WTC11 (cell line): ENCODE measurements around the gene GLG1.
"Not testable (repeated sequence)": the region's sequence is repeated elsewhere in the genome, so short reads cannot be mapped to it uniquely, and the experiment has no call there.

ENCODE experiments used
- CBFB ChIP-seq: sonication (generic); formaldehyde crosslinking; IDR thresholded peaks from 2 replicates; pipeline ENCODE4 v1.8.1; 2022; ENCODE audit warnings: mild to moderate bottlenecking, low read depth, missing genetic modification reagents
- ETV6 ChIP-seq: sonication (generic); formaldehyde crosslinking; IDR thresholded peaks from 2 replicates; pipeline ENCODE4 v1.8.1; 2022; ENCODE audit warnings: mild to moderate bottlenecking, missing genetic modification reagents
- GABPB1 ChIP-seq: sonication (generic); formaldehyde crosslinking; IDR thresholded peaks from 2 replicates; pipeline ENCODE4 v1.8.1; 2023; ENCODE audit warnings: mild to moderate bottlenecking, missing genetic modification reagents
- NFE2L1 ChIP-seq: sonication (generic); formaldehyde crosslinking; IDR thresholded peaks from 2 replicates; pipeline ENCODE4 v1.8.1; 2023; ENCODE audit warnings: missing genetic modification reagents
- TCF7 ChIP-seq: sonication (generic); formaldehyde crosslinking; IDR thresholded peaks from 2 replicates; pipeline ENCODE4 v1.8.0; 2022; ENCODE audit warnings: mild to moderate bottlenecking, low read depth, missing genetic modification reagents, moderate library complexity
- TP53 ChIP-seq: sonication (generic); formaldehyde crosslinking; IDR thresholded peaks from 2 replicates; pipeline ENCODE4 v1.8.1; 2023; ENCODE audit warnings: mild to moderate bottlenecking, missing genetic modification reagents
- ZNF263 ChIP-seq: sonication (generic); formaldehyde crosslinking; IDR thresholded peaks from 2 replicates; pipeline ENCODE4 v1.8.1; 2022; ENCODE audit warnings: low read depth, mild to moderate bottlenecking, moderate library complexity, missing genetic modification reagents
- TF ChIP-seq, protein P1 (sequence below): sonication (generic); formaldehyde crosslinking; IDR thresholded peaks from 2 replicates; pipeline ENCODE4 v1.8.0; 2022; ENCODE audit warnings: mild to moderate bottlenecking, missing genetic modification reagents
- TF ChIP-seq, protein P2 (sequence below): sonication (generic); formaldehyde crosslinking; IDR thresholded peaks from 2 replicates; pipeline ENCODE4 v1.8.1; 2022; ENCODE audit warnings: low read depth, mild to moderate bottlenecking, moderate library complexity, missing genetic modification reagents, borderline replicate concordance
- TF ChIP-seq, protein P3 (sequence below): fragments of 200-600 bp; IDR thresholded peaks from 2 replicates; pipeline ENCODE4 v1.8.0; 2022; ENCODE audit warnings: antibody characterized with exemption
- TF ChIP-seq, protein P4 (sequence below): sonication (generic); formaldehyde crosslinking; IDR thresholded peaks from 2 replicates; pipeline ENCODE4 v1.8.0; 2022; ENCODE audit warnings: missing genetic modification reagents

DNA sequence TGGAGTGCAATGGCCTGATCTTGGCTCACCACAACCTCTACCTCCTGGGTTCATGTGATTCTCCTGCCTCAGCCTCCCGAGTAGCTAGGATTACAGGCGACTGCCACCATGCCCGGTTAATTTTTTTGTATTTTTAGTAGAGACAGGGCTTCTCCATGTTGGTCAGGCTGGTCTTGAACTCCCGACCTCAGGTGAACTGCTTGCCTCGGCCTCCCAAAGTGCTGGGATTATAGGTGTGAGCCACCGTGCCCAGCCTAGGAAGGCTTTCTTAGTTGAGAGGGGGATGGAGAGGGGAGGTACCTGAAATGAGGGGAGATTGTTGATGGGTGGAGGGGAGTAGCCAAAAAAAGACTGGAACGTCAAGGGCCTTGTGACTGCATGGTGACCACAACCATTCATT lies 193.0 kb downstream of the GLG1 start:
- TF ChIP-seq, protein P1, sequence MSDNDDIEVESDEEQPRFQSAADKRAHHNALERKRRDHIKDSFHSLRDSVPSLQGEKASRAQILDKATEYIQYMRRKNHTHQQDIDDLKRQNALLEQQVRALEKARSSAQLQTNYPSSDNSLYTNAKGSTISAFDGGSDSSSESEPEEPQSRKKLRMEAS (CRISPR knock-in tag) = not testable (repeated sequence)
- TF ChIP-seq GABPB1, TP53, ETV6, TCF7, NFE2L1, CBFB, ZNF263 (CRISPR knock-in tag): not testable (repeated sequence)
- TF ChIP-seq, protein P2, sequence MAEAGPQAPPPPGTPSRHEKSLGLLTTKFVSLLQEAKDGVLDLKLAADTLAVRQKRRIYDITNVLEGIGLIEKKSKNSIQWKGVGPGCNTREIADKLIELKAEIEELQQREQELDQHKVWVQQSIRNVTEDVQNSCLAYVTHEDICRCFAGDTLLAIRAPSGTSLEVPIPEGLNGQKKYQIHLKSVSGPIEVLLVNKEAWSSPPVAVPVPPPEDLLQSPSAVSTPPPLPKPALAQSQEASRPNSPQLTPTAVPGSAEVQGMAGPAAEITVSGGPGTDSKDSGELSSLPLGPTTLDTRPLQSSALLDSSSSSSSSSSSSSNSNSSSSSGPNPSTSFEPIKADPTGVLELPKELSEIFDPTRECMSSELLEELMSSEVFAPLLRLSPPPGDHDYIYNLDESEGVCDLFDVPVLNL = not testable (repeated sequence)
- TF ChIP-seq, protein P3, sequence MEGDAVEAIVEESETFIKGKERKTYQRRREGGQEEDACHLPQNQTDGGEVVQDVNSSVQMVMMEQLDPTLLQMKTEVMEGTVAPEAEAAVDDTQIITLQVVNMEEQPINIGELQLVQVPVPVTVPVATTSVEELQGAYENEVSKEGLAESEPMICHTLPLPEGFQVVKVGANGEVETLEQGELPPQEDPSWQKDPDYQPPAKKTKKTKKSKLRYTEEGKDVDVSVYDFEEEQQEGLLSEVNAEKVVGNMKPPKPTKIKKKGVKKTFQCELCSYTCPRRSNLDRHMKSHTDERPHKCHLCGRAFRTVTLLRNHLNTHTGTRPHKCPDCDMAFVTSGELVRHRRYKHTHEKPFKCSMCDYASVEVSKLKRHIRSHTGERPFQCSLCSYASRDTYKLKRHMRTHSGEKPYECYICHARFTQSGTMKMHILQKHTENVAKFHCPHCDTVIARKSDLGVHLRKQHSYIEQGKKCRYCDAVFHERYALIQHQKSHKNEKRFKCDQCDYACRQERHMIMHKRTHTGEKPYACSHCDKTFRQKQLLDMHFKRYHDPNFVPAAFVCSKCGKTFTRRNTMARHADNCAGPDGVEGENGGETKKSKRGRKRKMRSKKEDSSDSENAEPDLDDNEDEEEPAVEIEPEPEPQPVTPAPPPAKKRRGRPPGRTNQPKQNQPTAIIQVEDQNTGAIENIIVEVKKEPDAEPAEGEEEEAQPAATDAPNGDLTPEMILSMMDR = not testable (repeated sequence)
- TF ChIP-seq, protein P4, sequence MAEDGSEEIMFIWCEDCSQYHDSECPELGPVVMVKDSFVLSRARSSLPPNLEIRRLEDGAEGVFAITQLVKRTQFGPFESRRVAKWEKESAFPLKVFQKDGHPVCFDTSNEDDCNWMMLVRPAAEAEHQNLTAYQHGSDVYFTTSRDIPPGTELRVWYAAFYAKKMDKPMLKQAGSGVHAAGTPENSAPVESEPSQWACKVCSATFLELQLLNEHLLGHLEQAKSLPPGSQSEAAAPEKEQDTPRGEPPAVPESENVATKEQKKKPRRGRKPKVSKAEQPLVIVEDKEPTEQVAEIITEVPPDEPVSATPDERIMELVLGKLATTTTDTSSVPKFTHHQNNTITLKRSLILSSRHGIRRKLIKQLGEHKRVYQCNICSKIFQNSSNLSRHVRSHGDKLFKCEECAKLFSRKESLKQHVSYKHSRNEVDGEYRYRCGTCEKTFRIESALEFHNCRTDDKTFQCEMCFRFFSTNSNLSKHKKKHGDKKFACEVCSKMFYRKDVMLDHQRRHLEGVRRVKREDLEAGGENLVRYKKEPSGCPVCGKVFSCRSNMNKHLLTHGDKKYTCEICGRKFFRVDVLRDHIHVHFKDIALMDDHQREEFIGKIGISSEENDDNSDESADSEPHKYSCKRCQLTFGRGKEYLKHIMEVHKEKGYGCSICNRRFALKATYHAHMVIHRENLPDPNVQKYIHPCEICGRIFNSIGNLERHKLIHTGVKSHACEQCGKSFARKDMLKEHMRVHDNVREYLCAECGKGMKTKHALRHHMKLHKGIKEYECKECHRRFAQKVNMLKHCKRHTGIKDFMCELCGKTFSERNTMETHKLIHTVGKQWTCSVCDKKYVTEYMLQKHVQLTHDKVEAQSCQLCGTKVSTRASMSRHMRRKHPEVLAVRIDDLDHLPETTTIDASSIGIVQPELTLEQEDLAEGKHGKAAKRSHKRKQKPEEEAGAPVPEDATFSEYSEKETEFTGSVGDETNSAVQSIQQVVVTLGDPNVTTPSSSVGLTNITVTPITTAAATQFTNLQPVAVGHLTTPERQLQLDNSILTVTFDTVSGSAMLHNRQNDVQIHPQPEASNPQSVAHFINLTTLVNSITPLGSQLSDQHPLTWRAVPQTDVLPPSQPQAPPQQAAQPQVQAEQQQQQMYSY (CRISPR knock-in tag) = not testable (repeated sequence)
